GM18861 (cell line): ENCODE results near the gene ASB14.

Experiments
- ATAC-seq: cut with Tn5 transposase; IDR thresholded peaks from one replicate; pipeline ENCODE4 v1.9.1; 2021; ENCODE audit not compliant: unreplicated experiment

ASB14 gene

GRCh38 chr3:57261929-57262328, 30.6 kb downstream of the ASB14 start:
- no peak for ATAC-seq

DNA sequence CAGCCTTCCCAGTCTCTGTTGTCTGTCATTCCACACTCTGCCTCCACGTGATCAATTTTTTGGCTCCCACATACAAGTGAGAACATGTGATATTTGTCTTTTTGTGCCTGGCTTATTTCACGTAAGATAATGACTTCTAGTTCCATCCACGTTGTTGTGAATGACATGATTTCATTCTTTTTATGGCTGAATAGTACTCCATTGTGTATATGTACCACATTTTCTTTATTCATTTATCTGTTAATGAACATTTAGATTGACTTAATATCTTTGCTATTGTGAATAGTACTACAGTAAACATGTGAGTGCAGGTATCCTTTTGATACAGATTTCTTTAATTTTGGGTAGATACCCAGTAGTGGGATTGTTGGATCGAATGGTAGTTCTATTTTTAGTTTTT, 31.4 kb downstream of the ASB14 start:
- no peak for ATAC-seq

DNA sequence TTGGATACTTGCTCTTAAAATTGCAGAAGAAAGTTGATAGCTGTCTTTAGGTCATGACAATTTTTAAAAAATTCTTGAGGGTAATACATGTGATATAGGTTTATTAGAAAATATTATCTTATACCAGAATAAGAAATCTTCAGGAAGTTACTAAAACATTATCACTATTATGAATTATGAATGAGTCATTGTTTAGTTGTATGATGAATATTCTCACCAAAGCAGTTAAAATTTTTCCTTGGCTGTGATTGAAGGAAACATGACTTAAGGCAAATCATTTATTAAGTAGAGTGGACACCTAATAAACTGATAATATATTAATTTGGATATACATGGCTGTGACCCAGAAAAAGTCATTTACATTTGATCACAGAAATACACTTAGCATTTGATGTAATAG, 34.8 kb downstream of the ASB14 start:
- no peak for ATAC-seq

DNA sequence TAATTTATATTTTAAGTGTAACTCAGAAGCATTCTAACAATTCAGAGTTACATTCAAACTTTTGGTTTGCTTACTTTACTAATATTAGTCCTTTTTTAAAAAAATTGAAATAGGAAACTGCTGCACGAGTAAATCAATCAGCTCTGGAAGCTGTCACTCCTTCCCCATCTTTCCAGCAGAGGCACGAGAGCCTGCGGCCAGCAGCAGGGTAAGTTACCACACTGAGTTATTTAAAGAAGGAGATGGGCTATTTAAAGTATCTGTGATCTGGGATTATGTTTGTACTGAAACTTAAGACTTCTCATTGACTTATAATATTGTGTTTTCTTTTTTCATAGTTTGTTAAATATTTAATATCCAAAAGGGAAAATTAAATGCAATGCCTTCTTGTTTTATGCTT, 35.6 kb downstream of the ASB14 start:
- no peak for ATAC-seq

GRCh38 chr3:57252404-57252803, 40.1 kb downstream of the ASB14 start:
- no peak for ATAC-seq

GRCh38 chr3:57244946-57245345, 47.5 kb downstream of the ASB14 start:
- ATAC-seq = no peak

DNA sequence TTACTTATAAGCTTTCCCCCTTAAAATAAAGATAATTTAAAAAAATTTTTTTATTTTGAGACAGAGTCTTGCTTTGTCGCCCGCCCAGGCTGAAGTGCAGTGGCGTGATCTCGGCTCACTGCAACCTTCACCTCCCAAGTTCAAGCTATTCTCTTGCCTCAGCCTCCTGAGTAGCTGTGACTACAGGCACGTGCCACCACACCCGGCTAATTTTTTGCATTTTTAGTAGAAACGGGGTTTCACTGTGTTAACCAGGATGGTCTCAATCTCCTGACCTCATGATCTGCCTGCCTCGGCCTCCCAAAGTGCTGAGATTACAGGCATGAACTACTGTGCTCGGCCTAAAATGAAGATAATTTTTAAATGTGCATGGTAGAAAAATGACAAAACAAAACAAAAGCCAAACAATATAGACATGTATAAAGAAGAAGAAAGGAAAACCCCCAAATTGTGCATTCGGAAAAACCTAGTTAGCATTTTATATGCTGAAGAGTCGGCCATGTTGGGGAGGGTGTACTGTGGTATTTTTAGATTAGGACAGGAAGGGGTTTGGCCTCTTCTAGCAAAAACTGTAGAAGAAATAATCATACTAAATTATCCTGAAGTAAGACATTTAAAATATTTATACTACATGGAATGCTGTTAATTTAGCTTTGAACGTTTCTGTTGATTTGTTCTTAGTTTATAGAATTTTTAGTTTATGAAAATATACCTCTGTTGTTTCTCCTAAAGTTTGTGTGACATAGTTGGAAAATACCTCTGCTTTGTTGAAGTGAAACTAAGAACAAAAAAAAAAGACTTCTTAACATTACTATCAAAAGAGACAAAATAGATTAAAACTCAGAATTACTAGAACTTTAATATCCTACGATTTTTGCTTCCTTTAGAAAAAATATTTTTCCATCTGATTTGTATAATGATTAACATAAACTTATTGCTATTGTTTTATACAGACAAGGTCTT, 57.6 kb downstream of the ASB14 start:
- ATAC-seq = no peak

DNA sequence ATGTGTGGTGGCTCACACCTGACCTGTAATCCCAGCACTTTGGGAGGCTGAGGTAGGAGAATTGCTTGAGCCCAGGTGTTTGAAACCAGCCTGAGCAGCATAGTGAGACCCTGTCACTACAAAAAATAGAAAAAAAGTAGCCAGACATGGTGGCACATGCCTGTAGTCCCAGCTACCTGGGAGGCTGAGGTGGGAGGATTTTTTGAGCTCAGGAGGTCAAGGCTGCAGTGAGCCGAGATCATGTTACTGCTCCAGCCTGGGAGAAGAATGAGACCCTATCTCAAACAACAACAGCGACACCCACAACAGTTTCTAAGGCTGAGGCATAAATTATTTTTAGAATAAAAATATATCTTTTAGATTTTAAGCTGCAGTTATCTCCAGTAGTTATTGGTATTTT, 58.7 kb downstream of the ASB14 start:
- no peak for ATAC-seq

- ATAC-seq = no peak
Observed at GRCh38 chr3:57230006-57230405, 62.5 kb downstream of the ASB14 start.

DNA sequence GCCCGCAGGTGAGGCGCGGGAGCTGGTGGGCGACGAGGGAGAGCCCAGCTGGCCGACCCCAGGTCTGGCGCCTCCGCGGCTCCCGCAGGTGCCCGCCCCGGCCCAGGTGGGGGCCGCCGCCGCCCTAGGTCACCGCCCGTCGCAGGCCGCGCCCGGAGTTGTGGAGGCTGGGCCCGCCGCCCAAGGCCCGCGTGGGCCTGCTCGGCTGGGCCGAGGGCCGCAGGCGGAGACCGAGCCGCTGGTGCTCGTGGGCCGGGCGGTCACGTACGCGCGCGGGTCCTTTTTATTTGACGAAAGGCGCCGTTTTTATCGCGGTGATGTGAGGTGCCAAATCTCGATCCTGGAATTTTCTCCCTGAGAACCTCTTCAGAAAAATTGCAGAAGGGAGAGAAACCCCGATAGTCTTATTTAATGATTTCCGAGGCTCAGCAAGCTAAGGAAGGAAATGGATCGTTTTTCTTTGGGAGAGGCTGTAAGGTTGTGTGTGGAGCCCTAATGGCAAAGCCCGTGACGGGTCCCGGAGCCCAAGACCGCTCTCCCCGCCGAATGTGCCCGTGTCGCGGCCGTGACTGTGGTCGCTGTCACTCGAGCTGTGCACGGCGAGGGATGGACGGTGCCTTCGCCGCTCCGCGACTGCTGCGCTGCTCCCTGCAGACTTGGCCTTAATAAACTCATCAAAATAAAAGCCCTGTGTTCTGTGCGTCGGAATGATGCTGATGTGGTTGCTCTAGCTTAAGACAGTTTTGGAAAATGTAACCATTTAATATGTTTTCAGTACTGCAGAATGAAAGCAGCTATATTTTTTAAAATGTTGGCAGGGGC, 64.3 kb downstream of the ASB14 start:
- ATAC-seq = no peak

GRCh38 chr3:57227204-57227929, 65.1 kb downstream of the ASB14 start, which contains the start of gene APPL1:
TSS of gene APPL1 (plus strand) at chr3:57227729. CDS start at chr3:57227884, 155 bp downstream.
- peak; percentile 84 for ATAC-seq

DNA sequence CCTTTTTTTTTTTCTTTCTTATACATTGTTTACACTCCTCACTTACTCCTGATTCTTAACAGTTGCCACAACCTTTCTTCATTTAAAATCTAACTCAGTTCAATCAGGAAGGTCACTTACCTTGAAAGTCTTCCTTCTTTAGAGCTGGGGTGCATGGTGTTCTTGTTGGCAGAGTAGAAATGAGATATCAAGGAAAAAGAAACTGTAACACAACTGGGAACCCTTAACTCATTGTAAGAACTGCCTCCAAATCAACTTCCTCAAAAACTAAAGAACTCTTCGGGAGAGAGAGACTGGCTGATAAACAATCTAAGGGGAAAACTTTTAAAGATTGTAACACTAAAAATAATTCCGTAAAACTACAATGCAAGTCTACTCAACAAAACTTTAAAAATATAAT, 66.3 kb downstream of the ASB14 start:
- no peak for ATAC-seq

GRCh38 chr3:57224856-57225255, 67.6 kb downstream of the ASB14 start:
- ATAC-seq = no peak

DNA sequence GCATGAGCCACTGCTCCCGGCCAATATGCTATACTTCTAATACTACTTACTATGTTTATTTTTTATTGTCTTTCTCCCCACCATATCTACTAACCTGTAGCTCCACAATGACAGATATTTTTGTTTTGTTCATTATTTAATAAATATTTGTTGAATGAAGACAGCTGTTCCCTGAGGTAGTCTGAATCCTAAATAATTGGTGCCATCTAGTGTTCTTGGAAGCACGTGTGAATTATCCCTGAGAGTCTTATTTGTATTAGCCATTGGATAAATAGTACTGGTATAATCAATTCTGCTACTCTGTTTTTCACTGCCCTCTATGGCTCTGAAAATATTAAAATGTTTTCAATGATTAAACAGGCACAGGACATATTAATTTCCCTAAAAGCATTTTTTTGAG, 70.6 kb downstream of the ASB14 start:
- no peak for ATAC-seq
